ENCODE data around the gene DEGS2. TPM values are rescaled to one million over a fixed set of nuclear protein-coding genes. Genes with fewer than 3 reads are reported as not detected.

DEGS2 gene
- 0.85 and 1.4 TPM in 2 replicates for total RNA-seq

GRCh38 chr14:100159094-100159864 lies at the start of gene DEGS2:
Gene DEGS2, minus strand, starts transcription at chr14:100159645. Its CDS starts 58 bp downstream, at chr14:100159587.

Other genes with a start within 250 kb of the DEGS2 start
- 5.1 and 8.9 TPM in 2 replicates for gene EVL, start 94.2 kb downstream of the DEGS2 start, total RNA-seq
- gene YY1, start 79.5 kb upstream of the DEGS2 start, total RNA-seq, result 47.5 and 62.0 TPM in 2 replicates
- gene SLC25A29, start 146.8 kb upstream of the DEGS2 start, total RNA-seq, result 33.7 and 47.7 TPM in 2 replicates
- gene SLC25A47, start 163.7 kb upstream of the DEGS2 start, total RNA-seq, result not detected in 2 replicates
- gene WDR25, start 216.8 kb upstream of the DEGS2 start, total RNA-seq, result 9.8 and 16.6 TPM in 2 replicates